DND-41 (cell line): ENCODE results near the gene DNPEP.

Source experiments
- EZH2 ChIP-seq: IDR thresholded peaks from 3 replicates; pipeline ENCODE4 v1.6.1; 2012; ENCODE audit warnings: borderline replicate concordance, low read depth, mild to moderate bottlenecking, moderate library complexity, low read length, inconsistent platforms; ENCODE audit not compliant: severe bottlenecking
- TF ChIP-seq, protein P1 (sequence below): IDR thresholded peaks from 2 replicates; pipeline ENCODE4 v1.5.1; 2012; ENCODE audit warnings: borderline replicate concordance, low read length, moderate library complexity, mild to moderate bottlenecking; ENCODE audit not compliant: poor library complexity, severe bottlenecking; ENCODE audit errors: extremely low read depth

DNA sequence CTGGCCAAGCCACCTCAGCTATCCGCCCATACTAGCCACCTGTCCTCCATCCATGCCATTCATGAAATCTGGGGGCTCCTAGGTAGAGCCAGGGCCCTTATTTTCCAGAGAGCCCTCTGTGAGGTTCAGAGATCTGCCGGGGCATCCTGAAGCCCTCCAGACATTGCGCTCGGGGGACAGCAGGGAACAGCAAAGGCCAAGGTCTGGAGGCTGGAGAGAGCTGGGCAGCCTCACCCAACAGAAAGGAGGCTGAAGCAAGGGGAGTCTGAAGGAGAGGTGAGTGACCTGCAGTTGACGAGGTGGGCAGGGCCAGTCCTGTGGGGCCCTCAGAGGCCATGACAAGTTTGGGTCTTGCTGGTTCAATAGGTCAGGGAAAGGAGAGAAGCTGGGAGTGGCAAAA, 21.9 kb upstream of the DNPEP start:
- TF ChIP-seq, protein P1, sequence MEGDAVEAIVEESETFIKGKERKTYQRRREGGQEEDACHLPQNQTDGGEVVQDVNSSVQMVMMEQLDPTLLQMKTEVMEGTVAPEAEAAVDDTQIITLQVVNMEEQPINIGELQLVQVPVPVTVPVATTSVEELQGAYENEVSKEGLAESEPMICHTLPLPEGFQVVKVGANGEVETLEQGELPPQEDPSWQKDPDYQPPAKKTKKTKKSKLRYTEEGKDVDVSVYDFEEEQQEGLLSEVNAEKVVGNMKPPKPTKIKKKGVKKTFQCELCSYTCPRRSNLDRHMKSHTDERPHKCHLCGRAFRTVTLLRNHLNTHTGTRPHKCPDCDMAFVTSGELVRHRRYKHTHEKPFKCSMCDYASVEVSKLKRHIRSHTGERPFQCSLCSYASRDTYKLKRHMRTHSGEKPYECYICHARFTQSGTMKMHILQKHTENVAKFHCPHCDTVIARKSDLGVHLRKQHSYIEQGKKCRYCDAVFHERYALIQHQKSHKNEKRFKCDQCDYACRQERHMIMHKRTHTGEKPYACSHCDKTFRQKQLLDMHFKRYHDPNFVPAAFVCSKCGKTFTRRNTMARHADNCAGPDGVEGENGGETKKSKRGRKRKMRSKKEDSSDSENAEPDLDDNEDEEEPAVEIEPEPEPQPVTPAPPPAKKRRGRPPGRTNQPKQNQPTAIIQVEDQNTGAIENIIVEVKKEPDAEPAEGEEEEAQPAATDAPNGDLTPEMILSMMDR, result no peak
- no peak for TF ChIP-seq EZH2
